ENCODE data around the gene ADK.
"Not testable (repeated sequence)": the region's sequence is repeated elsewhere in the genome, so short reads cannot be mapped to it uniquely, and the experiment has no call there.

Gene ADK

GRCh38 chr10:74575912-74576311, 424.9 kb downstream of the ADK start:
- no peak for DNase-seq

- DNase-seq = no peak
These were observed 425.6 kb downstream of the ADK start for GRCh38 chr10:74576586-74576985.

GRCh38 chr10:74580438-74580837, 429.4 kb downstream of the ADK start:
- DNase-seq = not testable (repeated sequence)

GRCh38 chr10:74582566-74582965, 431.5 kb downstream of the ADK start:
- DNase-seq = no peak

GRCh38 chr10:74585231-74586087, 434.4 kb downstream of the ADK start:
- peak; percentile 81 for DNase-seq

- DNase-seq = no peak
These were observed 435.1 kb downstream of the ADK start for GRCh38 chr10:74586088-74586585.

GRCh38 chr10:74587109-74587854, 436.3 kb downstream of the ADK start:
- no peak for DNase-seq

GRCh38 chr10:74589226-74589673, 438.2 kb downstream of the ADK start:
- DNase-seq = peak; percentile 97

- DNase-seq = no peak
These were observed 438.8 kb downstream of the ADK start for GRCh38 chr10:74589851-74590250.

- DNase-seq = no peak
These were observed 442.4 kb downstream of the ADK start for GRCh38 chr10:74593470-74593869.

- no peak for DNase-seq
These were observed 445.7 kb downstream of the ADK start for GRCh38 chr10:74596713-74597112.

- DNase-seq = no peak
These were observed 448.0 kb downstream of the ADK start for GRCh38 chr10:74598891-74599566.

- no peak for DNase-seq
These were observed 448.7 kb downstream of the ADK start for GRCh38 chr10:74599672-74600071.

GRCh38 chr10:74600170-74600569, 449.1 kb downstream of the ADK start:
- no peak for DNase-seq

- DNase-seq = no peak
These were observed 451.6 kb downstream of the ADK start for GRCh38 chr10:74602576-74602975.

GRCh38 chr10:74610299-74610698, 459.3 kb downstream of the ADK start:
- no peak for DNase-seq

- no peak for DNase-seq
These were observed 461.2 kb downstream of the ADK start for GRCh38 chr10:74612195-74612594.

GRCh38 chr10:74620626-74621025, 469.6 kb downstream of the ADK start:
- DNase-seq = no peak

- DNase-seq = no peak
These were observed 472.8 kb downstream of the ADK start for GRCh38 chr10:74623786-74624185.

GRCh38 chr10:74624501-74624900, 473.5 kb downstream of the ADK start:
- DNase-seq = no peak

- no peak for DNase-seq
These were observed 477.1 kb downstream of the ADK start for GRCh38 chr10:74628136-74628535.

- no peak for DNase-seq
These were observed 484.0 kb downstream of the ADK start for GRCh38 chr10:74634995-74635536.

- DNase-seq = no peak
These were observed 484.6 kb downstream of the ADK start for GRCh38 chr10:74635655-74636054.

All from NCI-H748 treated with DMSO at 0.1 percent for 48 hours (cell line).